Prostate gland (tissue), 2 donors: ENCODE results near the gene SPINK2.

Experiments
- POLR2A ChIP-seq: fragments of 450-650 bp; IDR thresholded peaks from one replicate; pipeline ENCODE4 v1.6.1; 2016; ENCODE audit warnings: antibody characterized with exemption, mild to moderate bottlenecking
- TF ChIP-seq, protein P1 (sequence below), 4 experiments: fragments of 200-600 bp in 2 of 4; fragments of 450-650 bp in 2 of 4; sonication (generic) in 2 of 4; IDR thresholded peaks; 1 replicate in 3 of 4; 2 replicates in 1 of 4; pipeline ENCODE4 v1.5.1; 2016 to 2019; ENCODE audit warnings: antibody characterized with exemption in 4 of 4, mild to moderate bottlenecking in 2 of 4, moderate library complexity in 2 of 4

DNA sequence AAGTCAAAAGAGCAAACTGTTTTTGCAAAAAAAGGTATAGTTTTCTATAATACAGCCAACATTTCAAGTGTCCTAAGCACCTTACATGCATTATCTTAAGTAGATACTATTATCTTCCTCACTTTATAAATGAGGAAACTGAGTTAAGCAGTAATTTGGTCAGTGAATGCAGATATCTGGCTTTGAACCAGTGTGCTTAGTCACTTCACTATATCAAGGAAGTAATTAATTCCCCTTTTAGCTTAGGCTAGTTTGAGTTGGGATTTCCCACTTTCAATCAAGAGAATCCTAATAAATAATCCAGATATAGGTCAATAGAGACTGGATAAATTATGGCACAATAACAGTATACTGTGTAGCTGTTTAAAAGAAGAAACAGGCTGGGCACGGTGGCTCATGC, 14.8 kb downstream of the SPINK2 start:
- TF ChIP-seq POLR2A = no peak
- TF ChIP-seq, protein P1, sequence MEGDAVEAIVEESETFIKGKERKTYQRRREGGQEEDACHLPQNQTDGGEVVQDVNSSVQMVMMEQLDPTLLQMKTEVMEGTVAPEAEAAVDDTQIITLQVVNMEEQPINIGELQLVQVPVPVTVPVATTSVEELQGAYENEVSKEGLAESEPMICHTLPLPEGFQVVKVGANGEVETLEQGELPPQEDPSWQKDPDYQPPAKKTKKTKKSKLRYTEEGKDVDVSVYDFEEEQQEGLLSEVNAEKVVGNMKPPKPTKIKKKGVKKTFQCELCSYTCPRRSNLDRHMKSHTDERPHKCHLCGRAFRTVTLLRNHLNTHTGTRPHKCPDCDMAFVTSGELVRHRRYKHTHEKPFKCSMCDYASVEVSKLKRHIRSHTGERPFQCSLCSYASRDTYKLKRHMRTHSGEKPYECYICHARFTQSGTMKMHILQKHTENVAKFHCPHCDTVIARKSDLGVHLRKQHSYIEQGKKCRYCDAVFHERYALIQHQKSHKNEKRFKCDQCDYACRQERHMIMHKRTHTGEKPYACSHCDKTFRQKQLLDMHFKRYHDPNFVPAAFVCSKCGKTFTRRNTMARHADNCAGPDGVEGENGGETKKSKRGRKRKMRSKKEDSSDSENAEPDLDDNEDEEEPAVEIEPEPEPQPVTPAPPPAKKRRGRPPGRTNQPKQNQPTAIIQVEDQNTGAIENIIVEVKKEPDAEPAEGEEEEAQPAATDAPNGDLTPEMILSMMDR (IDR thresholded peaks at IDR 0.05) = no peak
